NCI-H2171 treated with DMSO at 0.1 percent for 48 hours (cell line): ENCODE data around the gene TARS2.

Source experiments
- DNase-seq: peaks from one replicate; lab custom pipeline; 2025; lab: John Stamatoyannopoulos, UW

Gene TARS2

GRCh38 chr1:150486966-150487762, at the start of gene TARS2:
Gene TARS2 (plus strand): TSS chr1:150487419. CDS start chr1:150487451, 32 bp downstream.
- DNase-seq, result peak; percentile 99

- no peak for DNase-seq
Observed at GRCh38 chr1:150441121-150441520, 46.1 kb upstream of the TARS2 start.

GRCh38 chr1:150444232-150444631, 43.0 kb upstream of the TARS2 start:
- DNase-seq, result no peak

- no peak for DNase-seq
Observed at GRCh38 chr1:150456146-150456647, 31.0 kb upstream of the TARS2 start.

GRCh38 chr1:150464422-150464826, 22.8 kb upstream of the TARS2 start:
- peak; percentile 59 for DNase-seq

- DNase-seq, result no peak
Observed at GRCh38 chr1:150466964-150467363, 20.3 kb upstream of the TARS2 start.

GRCh38 chr1:150469291-150469690, 17.9 kb upstream of the TARS2 start:
- no peak for DNase-seq

- DNase-seq, result no peak
Observed at GRCh38 chr1:150472601-150473200, 14.5 kb upstream of the TARS2 start.

- no peak for DNase-seq
Observed at GRCh38 chr1:150473659-150474058, 13.6 kb upstream of the TARS2 start.

GRCh38 chr1:150474869-150475268, 12.3 kb upstream of the TARS2 start:
- no peak for DNase-seq

- DNase-seq, result no peak
Observed at GRCh38 chr1:150476754-150477153, 10.5 kb upstream of the TARS2 start.

- no peak for DNase-seq
Observed at GRCh38 chr1:150477320-150477719, 9.9 kb upstream of the TARS2 start.

- no peak for DNase-seq
Observed at GRCh38 chr1:150477733-150478132, 9.5 kb upstream of the TARS2 start.

- no peak for DNase-seq
Observed at GRCh38 chr1:150479370-150479769, 7.8 kb upstream of the TARS2 start.

GRCh38 chr1:150479927-150480352, 7.3 kb upstream of the TARS2 start:
- DNase-seq, result no peak

- DNase-seq, result no peak
Observed at GRCh38 chr1:150484431-150484830, 2.8 kb upstream of the TARS2 start.

- DNase-seq, result no peak
Observed at GRCh38 chr1:150484861-150485260, 2.4 kb upstream of the TARS2 start.

- no peak for DNase-seq
Observed at GRCh38 chr1:150487763-150488115, 520 bp downstream of the TARS2 start.

GRCh38 chr1:150493175-150493574, 6.0 kb downstream of the TARS2 start:
- DNase-seq, result no peak

GRCh38 chr1:150498342-150498741, 11.1 kb downstream of the TARS2 start:
- no peak for DNase-seq

GRCh38 chr1:150505431-150505830, 18.2 kb downstream of the TARS2 start:
- DNase-seq, result no peak

GRCh38 chr1:150507912-150508864, 21.0 kb downstream of the TARS2 start, which contains the start of gene ECM1:
Gene ECM1 (plus strand): TSS chr1:150508109. CDS start chr1:150508210, 101 bp downstream.
- no peak for DNase-seq
